ENCODE data around the gene CHN2. TPM values are rescaled to one million over a fixed set of nuclear protein-coding genes. Genes with fewer than 3 reads are reported as not detected.

The CHN2 gene
- total RNA-seq, 1 donor, result under 0.01 TPM

DNA sequence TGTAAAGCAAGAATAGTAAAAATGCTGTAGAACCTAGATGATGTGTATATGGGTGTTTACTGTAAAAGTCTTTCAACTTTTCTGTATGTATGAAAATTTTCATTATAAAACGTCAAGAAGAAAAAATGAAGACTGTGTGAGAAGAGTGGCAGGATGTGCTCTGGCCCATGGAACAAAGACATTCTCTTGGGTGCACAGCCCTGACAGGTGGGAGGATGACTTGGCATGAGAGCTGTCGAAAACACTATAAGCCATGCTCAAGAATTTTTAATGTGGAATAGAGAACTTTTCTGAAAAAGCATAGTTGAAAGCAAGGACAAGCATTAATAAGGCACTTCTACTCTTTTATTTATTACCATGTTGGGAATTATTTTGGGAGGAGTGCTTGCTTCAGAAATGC lies 185.0 kb downstream of the CHN2 start:
- no peak for DNase-seq (ENCODE audit: low read depth)
- no peak overlapping the region for H3K4me3 ChIP-seq (ENCODE audit: low read depth, low read length)
- TF ChIP-seq, protein P1, sequence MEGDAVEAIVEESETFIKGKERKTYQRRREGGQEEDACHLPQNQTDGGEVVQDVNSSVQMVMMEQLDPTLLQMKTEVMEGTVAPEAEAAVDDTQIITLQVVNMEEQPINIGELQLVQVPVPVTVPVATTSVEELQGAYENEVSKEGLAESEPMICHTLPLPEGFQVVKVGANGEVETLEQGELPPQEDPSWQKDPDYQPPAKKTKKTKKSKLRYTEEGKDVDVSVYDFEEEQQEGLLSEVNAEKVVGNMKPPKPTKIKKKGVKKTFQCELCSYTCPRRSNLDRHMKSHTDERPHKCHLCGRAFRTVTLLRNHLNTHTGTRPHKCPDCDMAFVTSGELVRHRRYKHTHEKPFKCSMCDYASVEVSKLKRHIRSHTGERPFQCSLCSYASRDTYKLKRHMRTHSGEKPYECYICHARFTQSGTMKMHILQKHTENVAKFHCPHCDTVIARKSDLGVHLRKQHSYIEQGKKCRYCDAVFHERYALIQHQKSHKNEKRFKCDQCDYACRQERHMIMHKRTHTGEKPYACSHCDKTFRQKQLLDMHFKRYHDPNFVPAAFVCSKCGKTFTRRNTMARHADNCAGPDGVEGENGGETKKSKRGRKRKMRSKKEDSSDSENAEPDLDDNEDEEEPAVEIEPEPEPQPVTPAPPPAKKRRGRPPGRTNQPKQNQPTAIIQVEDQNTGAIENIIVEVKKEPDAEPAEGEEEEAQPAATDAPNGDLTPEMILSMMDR (IDR thresholded peaks at IDR 0.05; ENCODE audit: insufficient read depth, low read depth, low read length), result no peak

DNA sequence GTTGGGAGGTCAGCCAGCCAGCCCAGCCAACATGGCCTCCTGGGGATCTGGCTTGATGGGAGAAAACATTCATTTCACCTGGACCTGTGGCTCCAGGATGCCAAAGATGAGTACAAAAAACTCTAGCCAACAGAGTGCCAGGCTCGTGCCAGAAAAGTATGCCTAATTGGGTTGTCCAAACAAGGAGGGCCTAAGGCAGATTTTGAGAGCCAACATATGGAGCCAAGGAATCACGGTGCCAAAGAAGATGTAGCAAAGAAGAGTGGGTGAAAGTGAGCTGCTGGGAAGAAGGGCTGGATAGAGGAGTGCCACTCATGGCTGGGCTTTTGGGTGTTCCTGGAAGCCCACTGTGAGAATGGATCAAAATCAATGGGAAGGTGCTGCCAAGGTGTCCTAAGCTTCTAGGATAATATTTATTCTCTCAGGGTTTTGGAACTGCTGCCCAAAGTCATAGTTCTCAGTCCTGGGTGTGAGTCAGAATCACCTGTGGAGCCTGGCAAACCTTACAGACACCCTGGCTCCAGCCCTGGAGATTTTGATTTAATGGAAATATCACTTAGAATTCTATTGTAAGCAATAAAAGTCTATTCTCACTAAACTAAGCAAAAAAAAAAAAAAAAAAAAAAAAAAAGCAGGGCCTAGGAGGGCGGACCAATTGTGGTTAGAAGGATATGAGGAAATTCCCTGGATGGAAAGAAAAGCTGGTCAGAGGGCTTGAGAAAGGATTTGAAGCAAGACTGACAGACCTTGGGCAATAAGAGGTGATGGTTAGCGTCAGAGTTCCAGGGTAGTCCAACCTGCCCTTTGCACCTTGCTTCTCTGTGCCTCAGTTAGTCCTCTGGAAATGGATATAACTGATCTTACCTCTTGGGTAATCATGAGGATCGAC lies 186.9 kb downstream of the CHN2 start:
- TF ChIP-seq, protein P1 (IDR thresholded peaks at IDR 0.05; ENCODE audit: insufficient read depth, low read depth, low read length), result no peak
- no peak for DNase-seq (ENCODE audit: low read depth)
- no peak overlapping the region for H3K4me3 ChIP-seq (ENCODE audit: low read depth, low read length)

DNA sequence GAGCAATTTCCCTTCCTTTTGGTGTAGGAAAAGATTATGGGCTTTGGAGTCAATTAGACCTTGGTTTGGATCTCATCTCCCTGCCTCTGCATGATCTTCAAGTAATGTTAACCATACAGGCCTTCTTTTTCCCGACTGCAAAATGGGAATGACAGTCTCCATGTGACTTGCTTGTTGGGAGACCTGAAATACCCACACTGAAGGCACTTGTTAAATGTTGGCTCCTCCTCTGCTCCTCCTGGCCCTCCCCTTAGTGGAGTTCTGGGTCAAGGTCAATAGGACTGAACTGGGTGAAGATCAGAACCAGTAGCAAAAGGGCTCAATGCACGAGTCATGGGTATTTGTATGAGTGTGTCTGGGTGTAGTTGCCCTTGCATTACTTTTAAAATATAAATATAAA lies 189.7 kb downstream of the CHN2 start:
- TF ChIP-seq, protein P1 (IDR thresholded peaks at IDR 0.05; ENCODE audit: insufficient read depth, low read depth, low read length), result no peak
- no peak for DNase-seq (ENCODE audit: low read depth)

DNA sequence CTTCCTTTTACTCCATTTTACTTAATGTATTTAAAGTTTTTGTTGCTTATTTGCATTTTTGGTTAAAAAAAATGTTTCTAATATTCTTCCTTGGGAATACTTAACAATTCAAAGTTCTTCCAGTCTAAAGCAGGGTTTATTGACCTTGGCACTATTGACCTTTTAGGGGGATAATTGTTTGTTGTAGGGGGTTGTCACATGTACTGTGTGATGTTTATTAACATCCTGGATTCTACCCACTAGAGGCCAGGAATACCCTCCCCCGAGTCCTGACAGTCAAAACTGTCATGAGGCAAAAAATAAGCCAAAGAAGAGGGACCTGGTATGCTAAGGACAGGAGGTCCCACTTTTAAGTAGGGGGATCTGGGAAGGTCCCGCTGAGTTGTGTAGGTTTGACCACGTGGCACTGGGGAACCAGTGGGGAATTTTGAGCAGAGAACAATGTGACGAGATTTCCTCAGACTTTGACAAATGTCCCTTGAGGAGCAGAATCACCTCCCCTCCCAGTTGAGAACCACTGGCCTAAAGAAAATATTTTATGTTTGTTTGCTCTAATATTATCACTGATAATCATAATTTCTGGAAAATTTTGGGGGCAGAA lies 190.7 kb downstream of the CHN2 start:
- TF ChIP-seq, protein P1 (IDR thresholded peaks at IDR 0.05; ENCODE audit: insufficient read depth, low read depth, low read length), result no peak
- DNase-seq (ENCODE audit: low read depth), result no peak
- H3K4me3 ChIP-seq (ENCODE audit: low read depth, low read length), result no peak overlapping the region

More for the DNA sequence above, 189.7 kb downstream of the CHN2 start:
- no peak overlapping the region for H3K4me3 ChIP-seq (ENCODE audit: low read depth, low read length)

DNA sequence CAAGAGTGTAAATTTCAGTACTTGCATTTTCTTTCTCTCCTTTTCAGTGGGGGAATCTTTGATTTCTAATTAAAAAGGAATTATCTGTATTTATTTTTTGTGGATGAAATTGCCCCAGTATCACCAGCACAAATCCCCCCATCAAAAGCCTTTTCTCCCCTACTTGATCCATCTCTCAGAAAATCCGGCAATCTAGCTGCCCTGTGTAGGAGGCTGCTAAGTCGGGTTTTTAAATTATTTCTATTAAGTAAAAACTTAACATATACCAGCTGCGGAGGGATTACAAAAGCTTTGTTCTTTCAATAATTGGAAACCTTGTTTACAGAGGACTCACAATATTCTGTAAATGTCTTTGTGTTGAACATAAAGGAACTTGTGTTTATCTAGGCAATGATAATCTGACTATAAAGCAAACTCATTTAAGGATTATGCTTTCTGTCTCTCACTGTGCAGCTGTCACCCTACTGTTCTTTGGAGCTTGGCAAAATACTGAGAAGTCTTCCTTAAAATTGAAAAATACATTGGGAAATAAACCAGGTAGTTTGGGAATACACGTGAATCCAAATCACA lies 191.7 kb downstream of the CHN2 start:
- TF ChIP-seq, protein P1 (IDR thresholded peaks at IDR 0.05; ENCODE audit: insufficient read depth, low read depth, low read length), result no peak
- no peak for DNase-seq (ENCODE audit: low read depth)
- H3K4me3 ChIP-seq (ENCODE audit: low read depth, low read length), result no peak overlapping the region

DNA sequence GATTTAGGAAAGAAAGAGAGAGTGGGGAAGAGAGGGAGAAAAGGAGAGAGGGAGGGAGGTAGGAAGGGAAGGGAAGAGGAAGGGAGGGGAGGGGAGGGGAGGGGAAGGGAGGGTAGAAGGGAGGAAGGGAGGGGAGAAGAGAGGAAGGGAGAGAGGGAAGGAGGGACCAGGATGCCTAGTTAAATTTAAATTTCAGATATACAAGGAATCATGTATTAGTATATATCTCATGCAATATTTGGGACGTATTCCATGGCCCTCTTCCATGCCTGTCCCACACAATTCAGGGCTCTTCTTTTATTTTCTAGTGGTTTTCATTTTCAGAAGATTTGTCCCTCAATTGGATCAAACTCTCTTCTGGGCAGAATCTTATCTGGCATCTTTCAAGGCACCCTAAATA lies 196.7 kb downstream of the CHN2 start:
- no peak overlapping the region for H3K4me3 ChIP-seq (ENCODE audit: low read depth, low read length)
- TF ChIP-seq, protein P1 (IDR thresholded peaks at IDR 0.05; ENCODE audit: insufficient read depth, low read depth, low read length), result no peak
- DNase-seq (ENCODE audit: low read depth), result no peak

Data from fibroblast of villous mesenchyme (primary cell).